ENCODE results near the gene CXCL16.
A peak's percentile ranks its signal among the peaks of the same experiment; 100 is the strongest.
"Not testable (repeated sequence)": the region's sequence is repeated elsewhere in the genome, so short reads cannot be mapped to it uniquely, and the experiment has no call there.

Gene CXCL16

DNA sequence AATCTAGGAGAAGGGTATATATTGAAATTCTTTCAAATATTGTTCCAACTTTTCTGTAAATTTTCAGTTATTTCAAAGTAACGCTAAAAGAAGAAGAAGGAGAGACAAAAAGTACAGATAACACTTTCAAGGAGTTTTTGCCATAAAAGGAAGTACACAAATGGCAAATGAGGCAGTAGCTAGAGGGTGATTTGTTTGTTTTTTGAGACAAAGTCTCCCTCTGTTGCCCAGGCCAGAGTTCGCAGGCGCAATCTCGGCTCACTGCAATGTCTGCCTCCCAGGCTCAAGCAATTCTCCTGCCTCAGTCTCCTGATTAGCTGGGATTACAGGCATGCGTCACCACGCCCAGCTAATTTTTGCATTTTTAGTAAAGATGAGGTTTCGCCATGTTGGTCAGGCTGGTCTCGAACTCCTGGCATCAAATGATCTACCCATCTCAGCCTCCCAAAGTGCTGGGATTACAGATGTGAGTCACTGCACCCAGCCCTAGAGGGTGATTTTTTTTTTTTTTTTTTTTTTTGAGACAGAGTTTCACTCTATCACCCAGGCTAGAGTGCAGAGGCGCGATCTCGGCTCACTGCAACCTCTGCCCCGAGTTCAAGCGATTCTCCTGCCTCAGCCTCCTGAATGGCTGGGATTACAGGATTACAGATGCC lies 40.2 kb downstream of the CXCL16 start:
- DNase-seq (ENCODE audit: low read depth), result not testable (repeated sequence)

GRCh38 chr17:4696437-4696805 lies 43.3 kb downstream of the CXCL16 start:
- DNase-seq (ENCODE audit: low read depth), result no peak

DNA sequence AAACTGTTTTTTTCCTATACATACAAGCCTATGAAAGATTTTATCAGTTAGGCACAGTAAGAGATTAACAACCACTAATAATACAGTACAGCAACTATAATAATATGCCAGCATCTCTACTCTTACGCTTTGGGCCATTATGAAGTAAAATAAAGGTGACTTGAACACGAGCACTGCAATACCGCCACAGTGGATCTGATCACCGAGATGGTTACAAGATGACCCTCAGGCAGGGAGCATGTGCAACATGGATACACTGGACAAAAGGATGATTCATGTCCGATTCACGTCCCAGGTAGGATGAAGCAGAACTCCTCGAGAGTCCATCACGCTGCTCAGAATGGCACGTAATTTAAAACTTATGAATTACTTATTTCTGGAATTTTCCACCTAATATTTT lies 46.3 kb downstream of the CXCL16 start:
- no peak for DNase-seq (ENCODE audit: low read depth)

DNA sequence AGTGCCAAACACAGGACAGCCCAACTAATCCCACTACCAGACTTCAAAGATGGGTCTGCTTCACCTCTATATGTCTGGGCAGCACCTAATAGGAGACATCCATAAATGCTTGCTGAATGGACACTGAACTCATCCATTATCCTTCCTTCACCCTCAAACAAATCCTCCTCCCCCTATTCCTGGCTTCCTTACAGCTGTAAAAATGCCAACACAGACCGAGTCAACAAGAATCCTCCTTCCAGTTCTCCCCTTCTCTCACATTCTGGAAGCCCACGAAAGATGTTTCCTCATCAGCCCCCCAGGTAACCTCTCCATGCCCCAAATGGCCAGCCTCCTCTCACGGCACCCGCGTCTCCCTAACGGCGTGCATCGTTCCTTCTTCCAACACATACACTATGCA lies 48.0 kb downstream of the CXCL16 start:
- peak; percentile 65 for DNase-seq (ENCODE audit: low read depth)

- DNase-seq (ENCODE audit: low read depth), result no peak
Observed at GRCh38 chr17:4690745-4691144, 49.0 kb downstream of the CXCL16 start.

DNA sequence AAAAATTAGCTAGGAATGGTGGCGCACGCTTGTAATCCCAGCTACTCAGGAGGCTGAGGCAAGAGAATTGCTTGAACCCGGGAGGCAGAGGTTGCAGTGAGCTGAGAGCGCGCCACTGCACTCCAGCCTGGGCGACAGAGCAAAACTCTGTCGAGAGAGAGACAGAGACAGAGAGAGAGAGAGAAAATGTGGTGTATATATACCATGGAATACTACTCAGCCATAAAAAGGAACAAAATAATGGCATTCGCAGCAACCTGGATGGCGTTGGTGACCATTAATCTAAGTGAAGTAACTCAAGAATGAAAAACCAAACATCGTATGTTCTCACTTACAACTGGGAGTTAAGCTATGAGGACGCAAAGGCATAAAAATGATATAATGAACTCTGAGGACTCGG lies 49.9 kb downstream of the CXCL16 start:
- not testable (repeated sequence) for DNase-seq (ENCODE audit: low read depth)

GRCh38 chr17:4683739-4684138 lies 56.0 kb downstream of the CXCL16 start:
- peak; percentile 82 for DNase-seq (ENCODE audit: low read depth)
